ENCODE results near the gene TECPR2.

TECPR2 gene

DNA sequence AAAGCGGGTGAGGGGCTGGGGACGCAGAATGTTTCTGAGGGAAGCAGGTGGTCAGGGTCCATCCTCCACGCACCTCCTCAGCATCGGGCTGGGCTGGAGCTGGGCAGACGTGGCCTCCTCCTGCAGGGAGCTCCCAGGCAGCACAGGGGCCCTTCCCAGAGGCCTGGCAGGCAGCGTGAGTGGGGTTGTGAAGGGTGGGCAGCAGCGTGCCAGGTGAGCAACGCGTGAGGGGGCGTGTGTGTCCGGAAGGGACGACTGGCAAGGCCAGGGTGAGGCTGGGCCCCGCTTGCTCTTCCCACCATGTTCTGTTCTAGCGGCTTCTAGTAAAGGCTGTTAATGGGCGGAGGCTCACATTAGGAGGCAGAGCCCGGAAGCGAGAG, 129.8 kb downstream of the TECPR2 start:
- in situ Hi-C loops (cut with MboI; ENCODE audit: low sequenced_read_pairs) = no loop called here

- in situ Hi-C loops (cut with MboI; ENCODE audit: low sequenced_read_pairs) = no loop called here
Observed at GRCh38 chr14:102493096-102493495, 130.4 kb downstream of the TECPR2 start.

DNA sequence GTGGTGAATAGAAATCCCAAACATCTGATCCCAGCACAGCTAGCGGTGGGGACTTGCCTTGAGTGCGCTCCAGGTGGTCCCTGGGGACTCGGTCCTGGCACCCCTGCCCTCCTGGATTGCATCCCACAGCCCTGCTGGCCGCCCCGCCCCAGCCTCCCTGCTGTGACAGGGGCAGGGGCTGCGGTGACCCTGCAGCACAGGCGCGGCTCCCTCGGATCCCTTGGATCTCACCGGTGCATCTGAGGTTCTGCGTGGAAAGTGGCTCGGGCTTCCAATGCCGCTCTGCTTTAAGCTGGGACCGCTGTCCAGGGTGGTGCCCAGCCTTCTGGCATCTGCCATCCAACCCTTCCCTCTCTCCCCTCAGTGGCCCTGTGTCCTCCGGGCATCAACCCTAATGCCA, 130.8 kb downstream of the TECPR2 start:
- in situ Hi-C loops (cut with MboI; ENCODE audit: low sequenced_read_pairs) = no loop called here

GRCh38 chr14:102495491-102496330, 133.0 kb downstream of the TECPR2 start:
- in situ Hi-C loops (cut with MboI; ENCODE audit: low sequenced_read_pairs) = no loop called here

GRCh38 chr14:102496331-102496691, 133.6 kb downstream of the TECPR2 start:
- in situ Hi-C loops (cut with MboI; ENCODE audit: low sequenced_read_pairs) = no loop called here

DNA sequence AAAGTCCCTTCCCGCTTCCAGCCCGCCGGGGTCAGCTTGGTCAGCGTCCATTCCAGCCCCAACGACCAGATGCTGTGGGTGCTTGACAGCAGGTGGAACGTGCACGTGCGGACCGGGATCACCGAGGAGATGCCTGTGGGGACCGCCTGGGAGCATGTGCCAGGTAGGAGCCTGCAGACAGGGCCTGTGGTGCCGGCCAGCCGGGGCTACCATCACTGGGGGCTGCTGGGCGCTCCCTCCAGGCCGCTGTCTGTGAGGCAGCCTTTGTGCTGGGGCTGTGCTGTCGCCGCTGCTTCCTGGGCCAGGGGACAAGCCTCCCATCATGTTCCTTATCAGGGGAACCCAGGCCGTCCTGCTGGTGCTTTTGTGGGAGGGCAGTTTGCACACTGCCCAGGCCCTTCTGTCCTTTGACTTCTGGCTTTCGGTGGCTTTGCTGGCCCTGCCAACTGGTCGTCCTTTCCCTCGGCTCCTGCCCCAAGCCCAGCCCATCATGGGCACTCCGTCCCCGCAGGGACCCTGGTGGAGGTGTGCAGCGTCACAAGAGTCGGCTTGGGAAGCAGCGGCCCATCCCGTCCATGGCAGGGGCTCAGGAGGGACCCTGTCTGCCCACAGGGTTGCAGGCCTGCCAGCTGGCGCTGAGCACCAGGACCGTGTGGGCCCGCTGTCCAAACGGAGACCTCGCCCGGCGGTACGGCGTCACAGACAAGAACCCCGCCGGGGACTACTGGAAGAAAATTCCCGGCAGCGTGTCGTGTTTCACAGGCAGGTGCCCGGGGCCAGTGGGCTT, 134.4 kb downstream of the TECPR2 start:
- in situ Hi-C loops (cut with MboI; ENCODE audit: low sequenced_read_pairs) = no loop called here

- in situ Hi-C loops (cut with MboI; ENCODE audit: low sequenced_read_pairs) = no loop called here
Observed at GRCh38 chr14:102497998-102498677, 135.4 kb downstream of the TECPR2 start.

DNA sequence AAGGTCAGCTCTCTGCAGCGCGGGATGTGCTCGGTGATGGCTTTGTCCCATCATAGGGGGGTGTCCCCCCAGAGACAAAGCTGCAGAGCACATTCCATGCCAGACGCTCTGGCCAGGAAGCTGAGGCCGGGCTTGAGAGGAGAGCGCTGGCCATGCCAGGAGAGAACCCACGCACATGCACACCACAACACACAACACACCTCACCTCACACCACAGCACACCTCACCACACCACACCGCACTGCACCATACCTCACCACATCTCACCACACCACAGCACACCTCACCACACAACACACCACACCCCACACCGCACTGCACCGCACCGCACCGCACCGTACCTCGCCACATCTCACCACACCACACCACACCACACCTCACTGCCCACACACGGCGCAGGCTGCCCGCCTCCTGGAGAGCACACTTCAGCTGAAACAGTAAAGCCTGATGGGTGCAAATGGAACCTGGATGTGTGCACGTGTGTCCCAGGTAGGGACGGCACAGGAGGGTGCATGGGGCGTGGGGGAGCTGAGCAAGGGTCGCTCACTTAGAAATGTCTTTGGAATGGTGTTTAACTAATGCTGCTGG, 136.0 kb downstream of the TECPR2 start:
- in situ Hi-C loops (cut with MboI; ENCODE audit: low sequenced_read_pairs) = no loop called here

- in situ Hi-C loops (cut with MboI; ENCODE audit: low sequenced_read_pairs) = no loop called here
Observed at GRCh38 chr14:102499401-102500157, 136.8 kb downstream of the TECPR2 start.

DNA sequence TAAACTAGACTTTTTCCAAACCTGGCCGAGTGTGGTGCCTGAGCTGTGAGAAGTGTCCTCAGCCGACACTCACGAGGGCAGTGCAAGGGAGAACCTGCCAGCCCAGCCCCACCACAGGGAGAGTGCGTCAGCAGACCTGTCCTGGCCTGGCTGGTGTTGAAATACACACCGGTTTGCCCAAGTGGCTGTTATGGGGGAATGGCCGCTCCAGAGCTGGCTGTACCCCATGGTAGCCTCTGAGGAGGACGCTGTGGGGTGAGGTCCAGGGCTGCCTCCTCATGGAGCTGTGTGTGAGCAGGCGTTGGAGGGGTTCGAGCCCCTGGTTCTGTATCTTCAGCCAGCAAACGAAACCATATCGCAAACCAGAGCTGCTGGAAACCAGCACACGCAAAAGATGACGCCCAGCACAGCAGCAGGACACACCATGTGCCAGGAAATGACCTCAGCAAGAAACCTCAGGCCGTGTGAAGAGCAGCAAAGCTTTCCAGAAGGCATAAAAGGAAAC, 137.5 kb downstream of the TECPR2 start:
- in situ Hi-C loops (cut with MboI; ENCODE audit: low sequenced_read_pairs) = no loop called here

- in situ Hi-C loops (cut with MboI; ENCODE audit: low sequenced_read_pairs) = no loop called here
Observed at GRCh38 chr14:102500713-102501112, 138.0 kb downstream of the TECPR2 start.

DNA sequence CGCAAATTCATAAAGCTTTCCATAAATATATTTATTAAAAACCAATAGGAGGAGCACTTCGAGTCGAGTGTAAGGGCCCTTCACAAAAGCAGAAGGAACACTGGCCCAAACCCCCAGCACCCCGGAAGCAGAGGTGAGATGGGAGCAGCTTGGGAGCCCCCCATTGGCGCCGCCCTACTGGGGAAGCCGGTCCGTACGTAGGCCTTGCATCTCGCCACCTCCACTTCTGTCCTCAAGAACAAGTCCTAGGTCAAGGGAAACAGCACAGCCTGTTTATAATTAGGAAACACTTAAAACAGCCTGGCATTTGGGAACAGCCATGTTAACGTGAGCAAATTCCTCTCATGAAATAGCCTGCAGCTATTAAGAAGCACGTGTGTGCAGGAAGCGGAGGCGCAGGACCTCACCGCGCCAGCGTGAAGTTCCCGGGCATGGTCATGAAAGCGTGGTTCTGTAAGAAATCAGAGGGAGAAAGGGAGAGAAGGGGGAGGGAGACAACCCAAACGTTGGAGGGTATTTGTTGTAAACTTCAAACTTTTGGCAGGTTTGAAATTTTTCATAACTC, 139.1 kb downstream of the TECPR2 start:
- in situ Hi-C loops (cut with MboI; ENCODE audit: low sequenced_read_pairs) = no loop called here

- in situ Hi-C loops (cut with MboI; ENCODE audit: low sequenced_read_pairs) = no loop called here
Observed at GRCh38 chr14:102502571-102502970, 139.8 kb downstream of the TECPR2 start.

DNA sequence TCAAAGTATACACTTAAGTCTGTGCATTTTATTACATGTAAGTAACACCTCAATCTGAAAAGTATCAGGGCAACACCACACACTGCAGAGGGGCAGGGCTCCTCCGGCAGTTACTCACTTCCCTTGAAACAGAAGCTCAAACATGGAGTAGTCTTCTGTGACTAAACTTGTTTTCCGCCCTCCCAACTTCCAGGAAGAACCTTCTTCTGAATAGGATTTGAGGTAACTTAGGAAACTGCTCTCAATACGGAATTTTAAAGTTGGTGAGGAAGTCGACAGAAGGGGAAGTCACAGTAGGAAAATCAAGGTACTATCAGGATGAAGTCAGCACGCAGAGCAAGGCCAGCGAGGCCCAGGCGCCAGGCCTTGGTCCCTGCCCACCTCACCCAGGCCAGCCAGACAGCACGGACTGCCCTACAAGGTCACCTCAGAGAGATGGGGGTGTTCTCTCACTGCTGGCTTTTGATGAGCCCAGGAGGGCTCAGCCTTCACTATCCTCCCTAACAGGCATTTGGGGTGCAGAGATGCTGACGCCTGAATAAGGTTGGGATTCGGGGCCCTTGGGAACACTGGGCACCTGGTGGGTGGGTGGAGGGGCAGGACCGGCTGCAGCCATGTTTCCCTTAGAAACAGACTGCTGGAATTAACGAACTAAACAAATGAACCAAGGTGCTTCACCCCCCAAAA, 141.0 kb downstream of the TECPR2 start:
- in situ Hi-C loops (cut with MboI; ENCODE audit: low sequenced_read_pairs) = no loop called here

- in situ Hi-C loops (cut with MboI; ENCODE audit: low sequenced_read_pairs) = no loop called here
Observed at GRCh38 chr14:102504328-102504999, 141.7 kb downstream of the TECPR2 start.

DNA sequence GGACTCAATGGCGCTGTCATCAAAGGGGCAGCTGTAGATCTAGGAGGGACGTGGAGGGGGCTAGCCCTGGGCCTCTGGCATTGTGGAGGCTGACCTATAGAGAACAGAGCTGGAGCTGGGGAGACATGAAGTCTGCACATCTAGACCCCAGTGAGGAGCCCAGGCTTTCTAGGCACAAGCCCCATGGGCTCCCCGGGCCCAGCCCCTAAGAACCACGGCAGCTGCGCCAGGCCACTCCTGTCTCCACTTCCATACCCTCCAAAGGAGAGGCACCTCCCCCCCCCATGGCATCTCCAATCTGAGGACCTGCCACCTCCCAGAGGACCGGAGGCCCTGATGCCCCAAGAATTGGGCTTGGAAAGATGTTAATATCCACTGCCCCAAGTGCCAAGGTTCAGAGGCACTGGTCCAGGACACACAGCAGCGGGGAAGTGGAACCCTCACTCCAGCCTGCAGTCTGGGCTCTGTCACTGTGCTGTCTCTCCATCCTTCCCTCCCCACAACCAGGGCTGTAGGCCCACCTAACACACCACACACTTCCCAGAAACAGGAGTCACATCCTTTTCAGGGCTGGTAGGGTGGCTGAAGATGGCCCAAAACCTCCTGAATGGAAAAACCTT, 142.4 kb downstream of the TECPR2 start:
- in situ Hi-C loops (cut with MboI; ENCODE audit: low sequenced_read_pairs) = no loop called here

DNA sequence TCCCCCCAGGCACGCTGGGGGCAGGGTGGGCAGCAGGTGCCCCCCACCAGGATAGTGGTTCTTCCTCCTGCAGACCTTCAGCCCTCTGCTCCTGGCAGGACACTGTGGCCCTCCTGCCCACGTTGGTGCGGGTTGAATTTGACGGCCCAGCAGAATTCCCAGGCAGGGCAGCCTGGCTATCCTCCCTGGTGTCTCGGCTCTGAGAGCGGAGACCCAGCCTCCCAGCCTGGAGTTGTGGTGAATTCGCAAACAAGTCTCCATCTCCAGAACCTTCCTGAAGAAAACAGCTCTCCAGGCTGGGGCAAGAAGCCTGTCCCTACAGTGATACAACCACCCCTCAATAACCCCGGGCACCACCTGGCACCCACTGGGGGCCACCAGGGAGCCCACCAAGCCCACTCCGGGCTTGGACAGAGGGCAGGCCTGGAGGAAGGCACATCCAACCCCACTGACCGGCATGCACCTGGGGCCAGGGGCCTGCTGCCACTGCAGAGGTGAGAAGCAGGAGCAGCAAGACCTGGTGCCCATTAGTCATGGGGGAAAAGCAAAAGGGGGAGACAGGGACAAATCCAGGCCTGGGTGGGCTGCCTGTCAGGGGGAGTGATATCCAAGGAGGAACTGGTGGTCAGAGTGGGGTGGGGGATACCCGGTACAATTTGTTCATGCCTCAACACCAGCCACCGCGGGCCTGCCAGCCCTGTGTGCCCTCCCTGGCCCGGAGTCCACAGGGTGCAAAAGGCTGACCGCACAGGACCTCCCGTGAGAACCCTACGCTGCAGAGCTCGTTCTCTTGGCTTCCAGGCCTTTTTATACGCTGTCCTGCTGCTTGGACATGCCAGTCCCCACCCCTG, 143.3 kb downstream of the TECPR2 start:
- in situ Hi-C loops (cut with MboI; ENCODE audit: low sequenced_read_pairs) = no loop called here

- in situ Hi-C loops (cut with MboI; ENCODE audit: low sequenced_read_pairs) = no loop called here
Observed at GRCh38 chr14:102506626-102506925, 143.8 kb downstream of the TECPR2 start.

Data from HL-60/S4 treated with retinoic acid at 250 ng/mL for 4 days and 3 days (cell line).